Fibroblast of skin of left biceps (primary cell): ENCODE measurements around the gene NDUFB1.

Experiments used
- DNase-seq, 2 experiments: peaks; one replicate each; pipeline ENCODE4 v3.0.0-alpha.2; 2013; ENCODE audit warnings: low read depth in 2 of 2

NDUFB1 gene

DNA sequence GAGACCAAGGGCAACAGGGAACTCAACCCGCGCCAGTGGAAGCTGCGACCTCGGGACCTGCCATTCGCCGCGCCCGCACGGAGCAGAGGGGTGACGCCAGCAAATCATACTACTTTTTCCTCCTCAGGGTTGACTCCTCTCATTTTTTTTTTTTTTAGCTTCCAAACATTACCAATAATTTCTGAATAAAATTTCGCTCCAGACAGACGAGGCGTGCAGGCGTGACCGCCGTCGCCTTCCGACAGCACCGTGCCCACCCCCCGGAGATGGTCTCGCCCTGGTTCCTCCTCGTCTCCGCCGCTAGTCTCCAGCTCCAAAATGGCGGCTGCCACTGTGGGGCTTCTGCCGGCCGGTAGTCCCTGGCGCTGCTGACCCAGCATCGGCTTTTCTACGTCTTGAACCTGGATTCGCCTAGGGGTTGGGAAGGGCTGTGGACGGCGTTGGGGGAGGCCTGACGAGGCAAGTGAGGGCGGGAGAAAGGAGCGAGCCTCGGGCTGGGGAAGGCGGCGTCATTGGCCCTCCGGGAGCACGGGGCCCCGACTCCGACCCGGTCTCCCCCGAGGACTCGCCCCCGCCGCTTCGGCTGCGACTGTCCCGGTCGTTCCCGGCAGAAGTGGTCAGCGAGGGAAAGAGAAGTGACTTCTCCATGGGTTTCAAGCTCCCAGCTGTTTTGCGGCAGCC lies at the start of gene NDUFB1, which contains the start of gene CPSF2:
Gene NDUFB1, minus strand, starts transcription at position 37 of the 681 bp plus-strand sequence. CDS start 4,069 bp downstream, outside the sequence.
Gene CPSF2, plus strand, starts transcription at position 300 of the 681 bp plus-strand sequence. CDS start 9,016 bp downstream, outside the sequence.
- DNase-seq, result peak; percentile 40

DNA sequence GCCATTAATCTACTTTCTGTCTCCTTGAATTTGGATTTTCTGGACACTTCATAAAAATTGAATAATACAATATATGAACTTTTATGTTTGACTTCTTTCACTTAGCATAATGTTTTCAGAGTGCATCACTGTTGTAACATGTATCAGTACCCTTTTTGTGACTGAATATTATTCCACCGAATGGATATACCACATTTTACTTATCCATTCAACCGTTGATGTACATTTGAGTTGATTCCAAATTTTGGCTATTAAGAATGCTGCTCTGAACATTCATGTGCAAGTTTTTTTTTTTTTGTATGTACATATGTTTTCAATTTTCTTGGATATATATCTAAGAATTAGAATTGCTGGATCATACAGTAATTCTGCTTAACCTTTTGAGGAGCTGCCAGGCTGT lies 43.5 kb upstream of the NDUFB1 start:
- no peak for DNase-seq

GRCh38 chr14:92161521-92161920 lies 40.0 kb upstream of the NDUFB1 start:
- DNase-seq, result no peak

GRCh38 chr14:92160619-92161018 lies 39.1 kb upstream of the NDUFB1 start:
- DNase-seq, result peak; percentile 50 to 52

DNA sequence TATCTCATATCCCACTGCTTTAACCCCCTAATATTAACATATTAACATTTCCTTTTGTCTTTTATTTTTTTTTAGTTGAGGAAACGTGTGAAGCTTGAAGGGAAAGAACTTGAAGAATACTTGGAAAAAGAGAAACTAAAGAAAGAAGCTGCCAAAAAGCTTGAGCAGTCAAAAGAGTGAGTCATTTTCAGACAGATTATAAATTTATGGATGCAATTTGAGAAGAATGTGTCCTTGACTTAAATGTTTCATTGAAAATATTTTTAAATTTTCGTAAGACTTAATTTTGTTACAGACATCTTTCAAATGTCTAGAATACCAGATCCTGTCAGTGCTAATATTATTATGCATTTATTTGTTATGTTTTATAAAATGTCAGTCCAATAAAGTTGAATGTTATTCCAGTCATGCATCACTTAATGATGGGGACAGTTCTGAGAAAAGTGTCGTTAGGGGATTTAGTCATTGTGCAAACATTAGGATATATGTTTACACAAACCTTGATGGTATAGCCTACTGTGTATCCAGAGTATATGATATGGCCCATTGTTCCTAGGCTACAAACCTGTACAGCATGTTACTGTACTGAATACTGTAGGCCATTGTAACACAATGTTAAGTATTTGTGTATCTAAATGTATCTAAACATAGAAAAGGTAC lies 32.9 kb upstream of the NDUFB1 start:
- DNase-seq, result no peak

DNA sequence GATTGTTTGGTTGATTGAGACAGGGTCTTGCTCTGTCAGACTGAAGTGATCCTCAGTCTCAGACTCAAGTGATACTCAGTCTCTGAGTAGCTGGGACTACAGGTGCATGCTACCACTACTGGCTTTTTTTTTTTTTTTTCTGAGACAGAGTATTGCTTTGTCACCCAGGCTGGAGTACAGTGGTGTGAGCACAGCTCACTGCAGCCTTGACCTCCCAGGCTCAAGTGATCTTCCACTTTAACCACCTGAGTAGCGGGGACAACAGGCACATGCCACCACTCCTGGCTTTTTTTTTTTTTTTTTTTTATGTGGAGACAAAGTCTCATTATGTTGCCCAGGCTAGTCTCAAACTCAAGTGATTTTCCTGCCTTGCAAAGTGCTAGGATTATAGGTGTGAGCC lies 32.1 kb upstream of the NDUFB1 start:
- DNase-seq, result no peak

- no peak for DNase-seq
These were observed 23.2 kb upstream of the NDUFB1 start for GRCh38 chr14:92144708-92145107.

- DNase-seq, result no peak
These were observed 22.5 kb upstream of the NDUFB1 start for GRCh38 chr14:92143962-92144361.

DNA sequence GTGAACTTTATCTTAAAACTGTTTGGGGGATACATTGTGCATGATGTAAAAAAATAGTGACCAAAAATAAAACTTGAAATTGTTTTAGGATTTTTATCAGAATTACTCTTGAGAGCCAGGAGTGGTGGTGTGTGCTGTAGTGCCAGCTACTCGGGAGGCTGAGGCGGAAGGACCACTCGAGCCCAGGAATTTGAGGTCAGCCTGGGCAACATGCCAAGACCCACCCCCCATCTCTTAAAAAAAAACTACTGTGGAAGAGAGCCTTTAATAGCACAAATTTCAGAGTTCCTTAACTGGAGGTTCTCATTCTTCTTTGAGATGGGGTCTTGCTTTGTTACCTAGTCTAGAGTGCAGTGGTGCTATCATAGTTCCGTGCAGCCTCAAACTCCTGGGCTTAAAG lies 21.8 kb upstream of the NDUFB1 start:
- DNase-seq, result no peak

- peak in 1 of 2 experiments; percentile 18 for DNase-seq
These were observed 13.8 kb upstream of the NDUFB1 start for GRCh38 chr14:92135269-92135668.

- no peak for DNase-seq
These were observed 12.9 kb upstream of the NDUFB1 start for GRCh38 chr14:92134456-92134855.

DNA sequence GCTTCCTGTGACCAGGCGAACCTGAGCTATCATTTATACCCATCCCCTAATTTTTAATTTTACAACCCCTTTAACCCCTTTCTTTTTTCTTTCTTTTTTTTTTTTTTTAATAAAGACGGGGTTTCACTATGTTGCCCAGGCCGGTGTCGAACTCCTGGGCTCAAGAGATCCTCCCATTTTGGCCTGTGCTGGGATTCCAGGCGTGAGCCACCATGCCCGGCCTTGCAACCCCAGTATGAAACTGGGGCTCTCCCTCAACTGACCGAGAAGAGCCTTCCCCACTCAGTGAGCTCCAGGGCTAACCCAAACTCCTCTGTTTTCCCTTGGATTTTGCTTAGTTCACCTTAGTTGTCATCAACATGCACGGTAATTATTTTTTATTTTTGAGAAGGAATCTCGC lies 1.3 kb upstream of the NDUFB1 start:
- DNase-seq, result no peak

GRCh38 chr14:92122351-92122677 lies 808 bp upstream of the NDUFB1 start:
- DNase-seq, result no peak

DNA sequence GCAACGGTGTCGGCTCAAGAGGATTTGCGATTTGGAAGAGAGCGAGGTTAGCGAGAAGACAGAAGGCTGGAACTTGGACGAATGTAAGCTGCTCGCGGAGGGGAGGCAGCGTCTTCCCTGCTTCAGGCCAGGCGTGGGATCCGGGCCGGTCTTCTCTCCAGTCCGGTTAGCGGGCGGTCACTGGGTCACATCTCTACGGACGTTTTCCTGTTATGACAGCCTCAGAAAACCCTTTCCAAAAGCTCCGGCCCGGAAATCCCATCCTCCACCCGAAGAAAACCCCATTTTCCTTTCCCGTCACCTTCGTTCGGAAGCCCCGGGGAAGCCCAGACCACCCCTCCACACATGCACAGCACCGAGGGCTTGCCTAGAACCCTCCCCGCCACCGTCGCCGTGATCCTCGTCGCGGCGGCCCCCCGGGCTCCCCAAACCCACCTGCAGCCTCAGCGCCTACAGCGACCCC lies 268 bp downstream of the NDUFB1 start:
- no peak for DNase-seq

DNA sequence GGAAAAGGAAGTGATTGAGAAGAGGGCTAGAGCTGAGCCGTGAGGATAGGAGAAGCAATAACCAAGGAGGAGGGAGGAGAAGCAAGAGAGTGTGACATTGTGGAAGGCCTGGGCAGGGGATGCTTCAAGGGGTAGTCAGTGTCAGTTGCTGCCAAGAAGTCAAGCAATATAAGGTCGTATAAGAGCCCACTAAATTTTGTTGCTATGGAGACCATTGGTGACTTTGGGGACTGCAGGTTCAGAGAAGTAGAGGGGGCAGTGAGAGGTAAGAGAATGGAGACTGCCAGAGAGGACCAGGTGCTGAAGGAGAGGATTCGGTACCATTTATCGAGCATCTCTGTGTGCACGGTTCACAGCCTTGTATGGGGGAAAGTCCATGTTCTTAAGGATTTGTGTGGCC lies 12.0 kb downstream of the NDUFB1 start:
- no peak for DNase-seq

GRCh38 chr14:92108345-92109254 lies 12.9 kb downstream of the NDUFB1 start:
- no peak for DNase-seq

DNA sequence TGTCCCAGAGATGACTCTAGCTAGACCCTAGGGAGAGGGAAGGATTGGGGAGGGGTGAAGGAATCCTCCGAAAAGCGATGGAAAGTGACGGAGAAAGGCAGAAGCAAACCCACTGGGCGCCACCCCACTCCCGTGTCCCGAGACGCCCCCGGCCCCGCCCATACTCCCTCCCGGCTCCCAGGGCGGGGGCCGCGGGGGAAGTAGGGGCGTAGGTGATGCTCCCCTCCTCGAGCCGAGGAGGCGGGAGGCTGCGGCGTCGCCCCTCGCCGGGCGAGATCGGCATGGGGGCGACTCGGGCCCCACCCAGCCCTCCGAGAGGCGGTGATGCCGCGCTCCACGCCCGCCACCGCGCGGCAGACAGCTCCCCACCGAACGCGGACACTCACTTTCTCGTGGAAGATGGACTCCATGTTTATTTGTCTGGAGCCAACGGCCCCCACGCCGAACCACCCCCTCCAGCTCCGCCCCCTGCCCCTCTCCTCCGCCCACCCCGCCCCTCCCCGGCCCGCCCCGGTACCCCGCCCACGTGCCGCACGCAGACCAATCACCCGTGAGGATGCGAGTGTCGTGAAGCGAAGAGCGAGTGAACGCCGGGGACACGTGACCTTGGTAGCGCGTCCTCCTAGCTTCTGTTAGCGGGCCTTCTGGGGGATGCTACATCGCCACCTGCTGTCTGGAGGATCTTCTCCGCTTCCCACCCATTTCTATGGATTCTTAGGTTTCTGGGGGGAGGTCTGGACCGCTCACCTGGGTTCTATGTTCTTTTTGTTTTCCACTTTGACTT lies 15.2 kb downstream of the NDUFB1 start, which contains the start of gene ATXN3:
Gene ATXN3, minus strand, starts transcription at position 440 of the 784 bp plus-strand sequence. Its CDS starts 30 bp downstream, at position 410.
- DNase-seq, result peak; percentile 97

- DNase-seq, result no peak
These were observed 15.7 kb downstream of the NDUFB1 start for GRCh38 chr14:92105893-92106142.

GRCh38 chr14:92105073-92105892 lies 16.2 kb downstream of the NDUFB1 start:
- DNase-seq, result no peak

- no peak for DNase-seq
These were observed 18.0 kb downstream of the NDUFB1 start for GRCh38 chr14:92103363-92103989.
